HEK293 (cell line): Measurements from ENCODE around the gene PTCD1.
A peak's percentile ranks its signal among the peaks of the same experiment; 100 is the strongest.

ENCODE experiments used
- GLIS2 ChIP-seq: fragments of 450-650 bp; formaldehyde crosslinking; IDR thresholded peaks from 2 replicates; pipeline ENCODE4 v1.5.1; 2016; ENCODE audit warnings: missing biosample characterization, missing genetic modification characterization
- KLF10 ChIP-seq: fragments of 450-650 bp; IDR thresholded peaks from 2 replicates; pipeline ENCODE4 v1.5.1; 2018; ENCODE audit warnings: missing biosample characterization, mild to moderate bottlenecking, missing genetic modification characterization
- PRDM10 ChIP-seq: fragments of 450-650 bp; formaldehyde crosslinking; IDR thresholded peaks from 2 replicates; pipeline ENCODE4 v1.5.1; 2016; ENCODE audit warnings: missing biosample characterization, missing genetic modification characterization
- PRDM6 ChIP-seq: fragments of 450-650 bp; formaldehyde crosslinking; IDR thresholded peaks from 2 replicates; pipeline ENCODE4 v1.5.1; 2017; ENCODE audit warnings: missing biosample characterization, missing genetic modification characterization
- SP2 ChIP-seq: fragments of 450-650 bp; formaldehyde crosslinking; IDR thresholded peaks from 2 replicates; pipeline ENCODE4 v1.5.1; 2016; ENCODE audit warnings: missing biosample characterization, missing genetic modification characterization
- TSHZ1 ChIP-seq: fragments of 450-650 bp; formaldehyde crosslinking; IDR thresholded peaks from 2 replicates; pipeline ENCODE4 v1.5.1; 2016; ENCODE audit warnings: missing biosample characterization, missing genetic modification characterization, borderline replicate concordance
- YY1 ChIP-seq: fragments of 450-650 bp; formaldehyde crosslinking; IDR thresholded peaks from 2 replicates; pipeline ENCODE4 v1.5.1; 2018; ENCODE audit warnings: missing biosample characterization, missing genetic modification characterization
- YY2 ChIP-seq: fragments of 450-650 bp; formaldehyde crosslinking; IDR thresholded peaks from 2 replicates; pipeline ENCODE4 v1.5.1; 2016; ENCODE audit warnings: missing biosample characterization, missing genetic modification characterization
- ZBTB17 ChIP-seq: fragments of 450-650 bp; formaldehyde crosslinking; IDR thresholded peaks from 2 replicates; pipeline ENCODE4 v1.5.1; 2016; ENCODE audit warnings: missing biosample characterization, missing genetic modification characterization
- ZBTB20 ChIP-seq: fragments of 450-650 bp; formaldehyde crosslinking; IDR thresholded peaks from 2 replicates; pipeline ENCODE4 v1.5.1; 2016; ENCODE audit warnings: missing biosample characterization, missing genetic modification characterization
- ZBTB21 ChIP-seq: fragments of 450-650 bp; formaldehyde crosslinking; IDR thresholded peaks from 2 replicates; pipeline ENCODE4 v1.5.1; 2017; ENCODE audit warnings: missing biosample characterization, missing genetic modification characterization
- ZBTB7A ChIP-seq: fragments of 450-650 bp; formaldehyde crosslinking; IDR thresholded peaks from 2 replicates; pipeline ENCODE4 v1.5.1; 2016; ENCODE audit warnings: low read depth, missing biosample characterization, missing genetic modification characterization
- ZBTB8A ChIP-seq: fragments of 450-650 bp; formaldehyde crosslinking; IDR thresholded peaks from 2 replicates; pipeline ENCODE4 v1.5.1; 2016; ENCODE audit warnings: missing biosample characterization, missing genetic modification characterization
- ZFHX2 ChIP-seq: fragments of 450-650 bp; formaldehyde crosslinking; conservative IDR thresholded peaks from 2 replicates; pipeline ENCODE4 v1.5.1; 2016; ENCODE audit warnings: missing biosample characterization, missing genetic modification characterization
- ZNF10 ChIP-seq: fragments of 450-650 bp; formaldehyde crosslinking; IDR thresholded peaks from 2 replicates; pipeline ENCODE4 v1.5.1; 2017; ENCODE audit warnings: missing biosample characterization, missing genetic modification characterization
- ZNF112 ChIP-seq: fragments of 450-650 bp; formaldehyde crosslinking; IDR thresholded peaks from 2 replicates; pipeline ENCODE4 v1.5.0; 2017; ENCODE audit warnings: missing biosample characterization, missing genetic modification characterization
- ZNF132 ChIP-seq: fragments of 450-650 bp; formaldehyde crosslinking; IDR thresholded peaks from 2 replicates; pipeline ENCODE4 v1.5.1; 2017; ENCODE audit warnings: missing biosample characterization, missing genetic modification characterization, borderline replicate concordance
- ZNF26 ChIP-seq: fragments of 450-650 bp; formaldehyde crosslinking; IDR thresholded peaks from 2 replicates; pipeline ENCODE4 v1.5.1; 2016; ENCODE audit warnings: missing biosample characterization, missing genetic modification characterization
- ZNF280C ChIP-seq: fragments of 450-650 bp; formaldehyde crosslinking; IDR thresholded peaks from 2 replicates; pipeline ENCODE4 v1.5.1; 2016; ENCODE audit warnings: missing biosample characterization, missing genetic modification characterization
- ZNF341 ChIP-seq: fragments of 450-650 bp; formaldehyde crosslinking; IDR thresholded peaks from 2 replicates; pipeline ENCODE4; 2016; ENCODE audit warnings: low read depth, missing biosample characterization, missing genetic modification characterization
- ZNF610 ChIP-seq: fragments of 450-650 bp; formaldehyde crosslinking; IDR thresholded peaks from 2 replicates; pipeline ENCODE4 v1.5.1; 2016; ENCODE audit warnings: missing biosample characterization, missing genetic modification characterization, borderline replicate concordance
- ZNF623 ChIP-seq: fragments of 450-650 bp; formaldehyde crosslinking; IDR thresholded peaks from 2 replicates; pipeline ENCODE4 v1.5.1; 2016; ENCODE audit warnings: missing biosample characterization, missing genetic modification characterization
- ZNF645 ChIP-seq: fragments of 450-650 bp; formaldehyde crosslinking; IDR thresholded peaks from 2 replicates; pipeline ENCODE4; 2016; ENCODE audit warnings: missing biosample characterization, missing genetic modification characterization
- ZNF660 ChIP-seq: fragments of 450-650 bp; IDR thresholded peaks from 2 replicates; pipeline ENCODE4 v1.5.1; 2018; ENCODE audit warnings: missing biosample characterization, mild to moderate bottlenecking, missing genetic modification characterization
- ZSCAN16 ChIP-seq: fragments of 450-650 bp; formaldehyde crosslinking; IDR thresholded peaks from 2 replicates; pipeline ENCODE4 v1.5.1; 2016; ENCODE audit warnings: missing biosample characterization, missing genetic modification characterization

PTCD1 gene

GRCh38 chr7:99472561-99473314, 34.1 kb upstream of the PTCD1 start, which contains the start of gene ZNF789 (continued):
- TF ChIP-seq ZBTB7A (peak; percentile 55; the same call in 1 of the 2 replicates), ZNF660 (tag by site-specific recombination) (no peak; the same call in 1 of the 2 replicates), ZNF645 (tag by site-specific recombination) (no peak), ZNF26 (tag by site-specific recombination) (no peak), KLF10 (tag by site-specific recombination) (0 out of 2 replicates have a peak, but pooled peaks have one; percentile 59), ZBTB21 (tag by site-specific recombination) (0 out of 2 replicates have a peak, but pooled peaks have one; percentile 11), ZSCAN16 (tag by site-specific recombination) (0 out of 2 replicates have a peak, but pooled peaks have one; percentile 66), ZFHX2 (tag by site-specific recombination) (peak; percentile 86), ZNF341 (tag by site-specific recombination) (0 out of 2 replicates have a peak, but pooled peaks have one; percentile 58), ZNF623 (tag by site-specific recombination) (peak; percentile 35; the same call in 1 of the 2 replicates), PRDM6 (tag by site-specific recombination) (peak; percentile 47; the same call in 1 of the 2 replicates), YY2 (peak; percentile 48; the same call in 1 of the 2 replicates), ZNF112 (no peak), ZNF132 (tag by site-specific recombination) (no peak), ZNF10 (peak; percentile 29; the same call in 1 of the 2 replicates), YY1 (tag by site-specific recombination) (peak; percentile 55; the same call in 1 of the 2 replicates), ZBTB8A (tag by site-specific recombination) (peak; percentile 21; the same call in 1 of the 2 replicates), ZBTB17 (tag by site-specific recombination) (peak; percentile 92), ZBTB20 (tag by site-specific recombination) (peak; percentile 59; the same call in 1 of the 2 replicates), ZNF610 (tag by site-specific recombination) (no peak), ZNF280C (no peak), SP2 (tag by site-specific recombination) (peak; percentile 86), TSHZ1 (tag by site-specific recombination) (0 out of 2 replicates have a peak, but pooled peaks have one; percentile 26), GLIS2 (tag by site-specific recombination) (peak; percentile 99), PRDM10 (peak; percentile 86)
